HG03442 (cell line): ENCODE data around the gene CDK13.

Experiments
- ATAC-seq: cut with Tn5 transposase; IDR thresholded peaks from one replicate; pipeline ENCODE4 v1.9.1; 2021; ENCODE audit warnings: mild to moderate bottlenecking, moderate library complexity; ENCODE audit not compliant: unreplicated experiment

The CDK13 gene

DNA sequence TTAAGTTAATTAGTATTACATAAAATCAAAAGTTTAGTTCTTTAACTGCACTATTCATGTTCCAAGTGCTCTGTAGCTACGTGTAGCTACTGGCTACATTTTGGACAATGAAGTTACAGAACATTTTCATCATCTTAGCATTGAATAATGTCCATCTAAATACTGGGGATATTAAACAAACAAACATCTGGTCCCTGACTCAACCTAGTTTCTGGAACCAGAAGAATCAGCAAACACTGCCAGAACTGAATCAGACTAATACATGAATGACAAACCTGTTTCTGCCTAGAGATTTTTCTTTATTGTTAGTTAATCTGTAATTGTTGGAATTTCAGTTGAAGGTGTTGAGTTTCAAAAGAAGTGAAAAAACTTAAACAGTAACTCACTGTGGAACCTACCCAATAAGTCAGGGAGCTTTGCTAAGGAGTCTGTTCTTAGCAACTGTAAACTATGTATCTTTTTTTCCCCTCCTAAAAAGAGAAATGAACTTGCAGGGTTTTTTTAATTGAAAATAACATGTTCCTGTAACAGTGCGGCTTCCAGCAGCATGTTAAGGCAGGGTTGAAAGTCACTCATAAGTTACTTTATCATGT is 58.3 kb downstream of the CDK13 start:
- no peak for ATAC-seq

DNA sequence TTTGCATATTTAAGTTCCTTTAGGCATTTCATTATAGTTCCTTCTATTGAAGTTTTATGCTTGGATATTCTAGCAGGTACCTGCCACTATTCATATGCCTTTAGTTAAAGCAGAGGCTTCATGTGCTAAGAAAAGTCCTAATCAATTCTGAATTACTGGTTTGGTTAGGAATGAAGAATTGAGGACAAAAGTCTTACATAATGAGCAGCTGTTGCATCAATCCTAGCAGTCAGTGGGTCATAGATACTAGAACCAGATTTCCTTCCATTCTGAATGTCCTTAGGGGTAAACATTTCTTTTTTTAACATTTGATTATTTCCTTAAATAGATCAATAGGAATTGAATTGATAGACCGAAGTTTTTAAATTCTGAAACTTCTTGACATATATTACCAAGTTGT is 59.2 kb downstream of the CDK13 start:
- ATAC-seq, result no peak

DNA sequence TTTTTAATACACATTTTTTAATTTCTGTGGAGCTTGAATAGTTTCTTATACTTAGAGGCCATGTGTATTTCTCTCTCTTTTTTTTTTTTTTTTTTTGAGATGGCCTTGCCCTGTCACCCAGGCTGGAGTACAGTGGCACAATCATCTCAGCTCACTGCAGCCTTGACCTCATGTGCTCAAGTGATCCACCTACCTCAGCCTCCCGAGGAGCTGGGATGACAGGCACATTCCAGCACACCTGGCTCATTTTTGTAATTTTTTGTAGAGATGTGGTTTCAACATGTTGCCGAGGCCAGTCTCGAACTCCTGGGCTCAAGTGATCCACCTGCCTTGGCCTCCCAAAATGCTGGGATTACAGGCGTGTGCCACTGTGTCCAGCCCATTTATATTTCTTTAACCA is 64.3 kb downstream of the CDK13 start:
- no peak for ATAC-seq

DNA sequence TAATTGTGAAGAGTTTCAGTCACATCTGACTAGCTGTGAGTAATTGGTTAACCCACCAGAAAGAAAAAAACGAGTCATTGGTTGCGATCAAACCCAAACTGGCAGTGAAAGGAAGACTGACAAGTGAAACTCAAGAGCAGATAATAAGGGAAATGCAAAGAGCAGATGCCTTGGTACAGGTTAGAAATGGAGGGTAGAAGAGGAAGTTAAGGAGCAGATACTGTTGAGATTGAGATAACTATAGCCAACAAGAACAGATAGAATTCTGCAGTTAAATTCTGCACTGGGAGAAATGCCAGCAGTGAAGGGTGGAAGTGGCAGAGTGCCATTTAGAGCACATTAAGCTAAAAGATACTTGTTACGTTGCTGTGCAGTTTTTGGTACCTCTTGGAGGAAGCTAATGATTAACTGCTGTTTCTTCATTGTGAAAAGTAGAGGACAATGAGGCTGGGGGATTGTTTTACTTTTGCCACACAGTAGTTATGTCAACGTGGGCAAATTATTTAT is 65.8 kb downstream of the CDK13 start:
- ATAC-seq, result peak; percentile 91

DNA sequence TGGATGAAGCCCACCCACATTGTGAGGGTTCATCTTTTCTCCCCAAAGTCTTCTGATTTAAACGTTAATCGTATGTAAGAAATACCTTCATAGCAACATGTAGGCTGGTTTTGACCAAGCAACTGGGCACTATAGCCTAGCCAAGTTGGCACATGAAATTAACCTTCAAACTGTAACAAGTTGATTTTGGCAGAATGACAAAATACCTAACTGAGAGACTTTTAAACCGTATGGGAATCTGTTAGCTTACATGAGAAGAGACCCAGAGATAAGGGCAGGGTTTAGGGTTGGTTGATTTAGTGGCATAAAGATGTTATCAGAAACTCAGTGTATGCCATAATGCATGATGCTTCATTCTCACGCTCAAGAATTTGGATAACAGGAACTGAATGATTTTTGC is 69.5 kb downstream of the CDK13 start:
- no peak for ATAC-seq

DNA sequence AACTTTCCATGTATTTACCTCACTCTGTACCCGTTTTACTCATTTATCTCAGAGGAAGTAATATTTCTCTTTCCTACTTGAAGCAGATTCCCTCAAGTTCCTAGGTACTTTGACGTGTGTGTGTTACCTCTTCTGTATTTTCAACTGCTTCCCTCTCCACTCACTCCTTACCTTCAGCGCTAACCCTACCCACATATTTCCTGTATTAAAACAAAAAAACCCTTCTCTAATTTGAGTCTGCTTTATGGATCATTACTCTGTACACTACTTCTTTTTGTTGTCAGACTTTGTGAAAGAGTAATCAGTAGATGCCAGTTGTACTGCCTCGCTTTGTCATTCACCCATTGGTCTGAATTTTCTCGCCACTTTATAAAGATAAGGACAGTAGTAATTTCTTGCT is 74.0 kb downstream of the CDK13 start:
- ATAC-seq, result no peak

DNA sequence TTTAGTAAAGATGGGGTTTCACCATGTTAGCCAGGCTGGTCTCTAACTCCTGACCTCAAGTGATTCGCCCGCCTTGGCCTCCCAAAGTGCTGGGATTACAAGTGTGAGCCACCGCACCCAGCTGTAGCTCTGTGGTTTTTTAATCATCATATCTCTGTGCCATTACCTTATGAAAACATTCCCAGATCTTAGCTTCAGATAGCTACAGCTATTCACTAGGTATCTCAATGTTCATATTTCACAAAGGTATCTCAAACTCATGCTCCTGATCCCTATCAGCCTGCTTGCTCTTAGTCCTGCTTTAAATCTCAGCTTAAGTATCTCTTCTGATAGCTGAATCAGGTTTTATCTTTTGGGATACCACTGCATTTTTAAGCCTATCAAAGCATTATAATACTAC is 74.8 kb downstream of the CDK13 start:
- no peak for ATAC-seq

DNA sequence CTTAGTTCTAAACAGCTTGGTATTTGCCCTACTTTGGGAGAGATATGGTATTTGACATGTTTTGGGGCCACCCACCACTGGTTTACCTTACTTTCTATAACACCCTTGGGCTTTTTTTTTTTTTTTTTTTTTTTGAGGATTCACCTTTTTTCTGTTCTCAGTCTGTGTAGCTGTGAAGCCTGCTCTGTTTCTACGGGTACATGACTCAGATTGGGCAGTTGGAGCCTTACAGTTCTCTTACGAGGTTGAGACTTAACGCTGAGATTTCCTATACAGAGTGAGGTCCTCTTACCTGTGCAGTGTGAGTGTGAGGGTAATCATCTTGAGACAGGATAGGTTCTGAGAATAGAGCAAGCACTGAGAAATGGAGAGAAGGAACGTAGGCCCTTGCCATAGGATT is 77.5 kb downstream of the CDK13 start:
- ATAC-seq, result no peak

DNA sequence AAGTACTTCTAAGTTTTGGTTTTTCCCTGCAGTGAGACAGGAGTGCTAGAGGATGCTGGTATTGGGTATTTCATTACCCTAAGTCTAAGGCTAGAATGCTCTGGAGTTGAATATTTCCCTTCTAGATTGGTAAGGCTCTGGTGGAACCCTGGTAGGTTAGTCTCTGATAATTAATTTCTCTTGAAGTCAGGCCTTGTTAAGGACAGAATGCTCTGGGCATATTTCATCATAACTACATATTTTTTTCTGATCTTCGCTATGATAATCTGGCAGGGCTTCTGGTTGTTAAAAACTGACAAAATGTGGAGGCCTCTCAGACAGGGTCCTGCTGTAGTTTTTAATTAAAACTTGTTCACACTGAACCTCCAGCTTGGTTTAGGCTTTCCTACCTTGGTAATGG is 83.8 kb downstream of the CDK13 start:
- ATAC-seq, result no peak

DNA sequence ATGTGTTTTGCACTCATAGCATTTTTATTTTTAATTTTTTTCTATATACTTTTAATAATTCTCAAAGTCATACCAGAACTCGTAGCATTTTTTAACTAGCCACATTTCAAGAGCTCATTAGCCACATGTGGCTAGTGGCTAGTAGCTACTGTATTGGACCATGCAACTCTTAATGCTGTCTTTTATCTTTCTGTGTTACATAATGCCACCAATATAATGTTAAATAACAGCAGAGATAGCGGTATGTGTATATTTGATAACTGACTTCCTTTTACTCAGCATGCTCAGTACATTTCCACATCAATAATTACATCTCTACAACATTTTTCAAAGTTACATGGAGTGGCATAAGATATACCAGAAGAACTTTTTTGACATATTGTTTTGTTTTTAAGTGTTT is 91.4 kb downstream of the CDK13 start:
- ATAC-seq, result no peak

DNA sequence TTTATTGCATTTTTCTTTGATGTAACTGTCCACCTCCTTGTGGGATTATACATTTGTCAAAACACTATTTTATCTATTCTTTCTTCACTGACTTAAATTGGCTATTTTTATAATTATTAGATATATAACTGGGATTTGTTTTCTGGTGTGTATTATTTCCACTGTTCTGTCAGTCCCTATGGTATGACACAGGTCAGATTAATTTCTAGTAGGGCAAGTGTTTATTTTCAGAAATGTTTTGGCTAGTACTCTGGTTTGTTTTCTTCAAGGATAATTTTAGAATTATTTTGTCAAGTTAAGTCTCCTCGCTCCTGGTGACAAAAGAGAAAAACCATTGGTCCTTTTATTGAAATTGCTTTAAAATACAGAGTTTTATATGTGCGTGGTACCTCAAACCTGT is 93.1 kb downstream of the CDK13 start:
- no peak for ATAC-seq

DNA sequence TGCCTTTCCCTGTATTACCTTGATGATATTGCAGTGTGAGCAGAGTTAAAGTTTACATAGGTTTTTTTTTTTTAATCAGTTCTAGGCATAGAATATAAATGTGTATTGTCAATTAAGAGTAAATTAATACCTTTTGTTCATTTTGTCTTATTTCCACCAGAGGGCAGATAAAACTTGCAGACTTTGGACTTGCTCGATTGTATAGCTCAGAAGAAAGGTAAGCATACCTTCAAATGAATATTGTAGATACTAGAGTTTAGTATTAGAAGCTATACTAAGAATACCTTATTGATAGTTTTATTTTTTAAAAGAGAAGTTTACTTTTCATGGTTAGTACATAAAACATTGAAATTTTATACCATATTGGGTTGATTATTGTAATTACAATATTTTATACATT is 97.6 kb downstream of the CDK13 start:
- no peak for ATAC-seq

DNA sequence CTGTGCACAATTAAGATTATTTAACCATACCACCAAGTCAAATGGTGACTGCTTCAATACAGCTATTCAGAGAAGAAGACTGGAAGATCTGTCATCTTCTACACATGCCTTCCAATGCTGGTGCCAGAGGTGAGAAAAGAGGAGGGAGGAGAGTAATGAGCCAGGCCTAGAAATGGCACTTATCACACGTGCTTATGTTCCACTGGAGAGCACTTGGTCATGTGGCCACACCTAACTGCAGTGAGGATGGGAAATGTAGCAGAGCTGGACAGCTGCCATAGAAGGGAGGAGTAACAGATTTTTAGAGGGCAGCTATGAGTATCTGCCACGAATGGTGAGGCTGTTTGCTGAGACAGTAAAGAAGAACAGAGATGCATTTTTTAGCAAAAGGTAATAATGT is 107.2 kb downstream of the CDK13 start:
- ATAC-seq, result no peak

DNA sequence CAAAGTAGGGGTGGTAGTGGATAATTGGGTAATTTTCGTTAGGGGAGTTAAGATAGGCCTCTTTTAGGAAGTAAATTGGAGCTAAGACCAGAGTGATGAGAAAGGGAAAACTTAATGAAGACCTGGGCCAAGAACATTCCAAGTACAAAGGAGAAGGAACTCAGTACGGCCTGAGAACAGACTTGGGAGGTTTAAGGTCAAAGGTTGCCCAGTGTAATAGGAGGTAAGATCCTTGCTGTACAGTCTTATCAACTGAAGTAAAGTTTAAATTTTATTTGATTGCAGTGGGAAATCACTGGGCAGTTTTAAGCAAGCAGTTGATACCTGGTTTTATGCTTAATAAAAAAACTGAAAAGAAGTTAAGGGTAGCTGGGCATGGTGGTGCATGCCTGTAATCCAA is 108.0 kb downstream of the CDK13 start:
- ATAC-seq, result no peak

DNA sequence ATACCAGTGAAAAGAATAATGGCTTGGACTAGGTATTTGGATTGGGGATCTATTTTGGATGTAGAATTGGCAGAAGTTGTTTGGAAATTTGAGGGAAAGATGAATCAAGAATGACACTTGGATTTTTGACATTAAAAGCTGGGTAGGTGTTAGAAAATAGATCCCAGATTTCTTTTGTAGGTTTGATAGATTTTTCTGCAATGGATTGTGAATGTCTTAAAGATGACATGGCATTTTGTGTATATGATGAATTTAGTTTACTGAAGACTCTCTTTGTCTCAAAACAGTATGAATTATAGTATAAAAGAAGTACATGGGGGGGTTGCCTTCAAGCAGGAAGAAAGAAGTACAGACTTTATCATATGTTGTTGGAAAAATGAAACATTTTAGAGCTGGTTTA is 108.6 kb downstream of the CDK13 start:
- no peak for ATAC-seq

DNA sequence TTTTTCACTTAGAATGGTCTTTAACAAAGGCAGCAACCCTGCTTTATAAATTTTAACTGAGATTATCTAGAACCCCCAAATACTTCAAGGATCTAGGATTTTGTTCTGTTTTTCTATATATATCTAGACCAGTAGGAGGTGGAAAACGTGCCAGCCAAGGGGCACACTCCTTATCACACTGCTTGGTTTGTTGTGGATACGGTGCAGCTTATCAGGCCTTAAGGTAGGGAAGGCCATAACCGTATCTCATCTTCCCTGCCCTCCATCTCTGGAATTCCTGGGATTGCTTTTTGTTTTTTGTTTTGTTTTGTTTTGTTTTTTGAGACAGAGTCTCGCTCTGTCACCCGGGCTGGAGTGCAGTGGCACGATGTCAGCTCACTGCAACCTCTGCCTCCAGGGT is 109.0 kb downstream of the CDK13 start:
- no peak for ATAC-seq

DNA sequence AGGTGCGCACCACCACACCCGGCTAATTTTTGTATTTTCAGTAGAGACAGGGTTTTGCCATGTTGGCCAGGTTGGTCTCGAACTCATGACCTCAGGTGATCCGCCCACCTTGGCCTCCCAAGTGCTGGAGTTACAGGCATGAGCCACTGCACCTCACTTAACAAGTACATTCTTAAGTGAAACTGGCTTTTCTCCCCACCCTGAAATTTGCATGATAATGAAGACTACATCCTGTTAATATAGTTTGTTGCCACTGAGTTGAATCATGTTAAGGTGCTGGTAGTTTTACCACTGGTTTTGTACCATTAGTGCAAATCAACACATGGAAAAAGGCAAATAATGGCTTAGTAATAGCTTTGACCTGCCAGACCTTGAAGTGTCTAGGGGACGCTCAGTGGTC is 122.2 kb downstream of the CDK13 start:
- ATAC-seq, result no peak

DNA sequence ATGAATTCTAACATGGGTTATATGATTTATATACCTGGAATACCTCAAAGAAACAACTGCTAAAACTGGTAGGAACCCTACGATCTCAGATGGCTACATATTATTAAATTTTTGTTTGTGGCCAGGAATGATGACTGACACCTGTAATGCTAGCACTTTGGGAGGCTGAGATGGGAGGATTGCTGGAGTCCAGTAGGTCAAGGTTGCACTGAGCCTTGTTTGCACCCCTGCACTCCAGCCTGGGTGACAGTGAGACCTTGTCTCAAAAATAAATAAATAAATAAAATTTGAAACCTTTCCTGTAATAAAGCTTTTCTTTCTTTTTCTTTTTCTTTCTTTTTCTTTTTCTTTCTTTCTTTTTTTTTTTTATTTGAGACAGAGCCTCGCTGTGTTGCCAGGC is 123.2 kb downstream of the CDK13 start:
- no peak for ATAC-seq

DNA sequence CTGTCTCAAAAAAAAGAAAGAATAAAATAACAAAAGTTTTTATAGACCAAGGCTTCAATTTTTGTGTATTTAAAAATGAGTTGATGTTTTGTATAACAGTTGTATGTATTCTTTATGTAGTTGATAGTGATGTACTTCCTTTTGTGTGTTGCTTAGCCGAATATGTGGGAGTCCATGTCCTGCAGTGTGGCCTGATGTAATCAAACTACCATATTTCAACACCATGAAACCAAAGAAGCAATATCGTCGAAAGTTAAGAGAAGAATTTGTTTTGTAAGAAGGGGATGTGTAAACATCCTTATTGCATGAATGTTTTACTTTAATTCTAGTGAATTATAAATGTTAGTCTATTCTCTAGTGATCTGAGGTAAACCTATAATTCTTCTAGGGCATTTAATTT is 127.8 kb downstream of the CDK13 start:
- ATAC-seq, result no peak

DNA sequence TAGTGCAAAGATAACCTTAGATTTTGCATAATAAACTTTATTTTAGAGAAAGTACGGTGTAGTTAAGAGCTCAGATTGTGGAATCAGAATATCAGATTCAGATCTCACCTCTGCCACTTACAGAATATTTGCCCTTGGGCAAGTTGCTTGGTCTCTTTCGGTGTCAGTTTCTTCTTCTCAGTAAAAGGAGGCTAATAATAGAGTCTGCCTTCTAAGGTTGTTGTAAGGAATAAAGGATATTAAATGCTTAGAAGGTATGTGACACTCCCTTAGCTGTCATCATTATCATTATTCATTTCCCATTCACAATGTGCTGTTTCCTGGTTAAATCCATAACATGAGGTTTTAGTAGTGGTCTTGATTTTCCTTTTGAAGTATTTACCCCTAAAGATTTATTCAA is 142.1 kb downstream of the CDK13 start:
- ATAC-seq, result no peak

DNA sequence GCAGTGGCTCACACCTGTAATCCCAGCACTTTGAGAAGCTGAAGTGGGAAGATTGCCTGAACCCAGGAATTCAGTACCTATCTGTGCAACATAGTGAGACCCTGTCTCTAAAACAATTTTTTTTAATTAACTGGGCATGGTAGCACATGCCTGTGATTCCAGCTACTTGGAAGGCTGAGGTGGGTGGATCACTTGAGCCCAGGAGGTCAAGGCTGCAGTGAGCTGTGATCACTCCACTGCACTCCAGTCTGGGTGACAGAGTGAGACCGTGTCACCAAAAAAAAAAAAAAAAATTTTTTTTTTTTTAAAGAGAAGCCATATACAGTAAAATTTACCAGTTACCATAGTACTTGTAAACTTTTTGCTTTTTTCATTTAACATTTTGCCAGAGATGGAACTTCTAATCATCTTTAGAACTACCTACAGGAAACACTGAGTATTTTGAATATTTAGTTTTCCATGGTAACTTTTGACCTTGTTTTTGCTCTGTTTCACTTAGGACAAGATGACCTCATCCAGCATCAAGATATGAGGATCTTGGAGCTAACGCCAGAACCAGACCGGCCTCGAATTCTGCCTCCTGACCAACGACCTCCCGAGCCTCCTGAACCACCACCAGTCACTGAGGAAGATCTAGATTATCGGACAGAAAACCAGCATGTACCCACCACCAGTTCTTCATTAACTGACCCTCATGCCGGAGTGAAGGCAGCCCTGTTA is 143.7 kb downstream of the CDK13 start:
- ATAC-seq, result no peak

DNA sequence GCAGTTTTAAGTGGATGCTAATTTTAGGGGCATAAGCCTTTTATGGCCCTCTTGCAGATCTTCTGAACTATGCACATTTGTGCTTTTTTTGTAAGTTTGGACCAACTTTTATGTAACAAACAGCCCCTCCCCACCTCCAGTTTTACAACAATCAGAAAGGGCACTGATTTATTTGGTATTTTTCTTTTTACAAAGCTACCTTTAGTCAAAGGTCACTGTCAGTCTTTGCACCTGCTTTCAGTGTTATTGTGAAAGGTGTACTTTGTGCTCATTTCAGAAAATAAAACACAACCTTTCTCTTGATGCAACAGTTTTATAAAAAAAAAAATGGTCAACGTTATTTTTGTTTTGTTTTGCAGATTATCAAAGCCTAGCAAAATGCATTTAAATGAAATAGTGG is 145.2 kb downstream of the CDK13 start:
- ATAC-seq, result no peak
